ENCODE results near the gene DNAH8.
"Not testable (repeated sequence)": the region's sequence is repeated elsewhere in the genome, so short reads cannot be mapped to it uniquely, and the experiment has no call there.

GRCh38 chr6:38796437-38796836 is 81.3 kb downstream of the DNAH8 start:
- TF ChIP-seq CTCF (conservative IDR thresholded peaks at IDR 0.05); EZH2 (IDR thresholded peaks at IDR 0.05; ENCODE audit: low read depth): not testable (repeated sequence)

Data from PC-9 (cell line).